Smooth muscle cell (in vitro differentiated cells): ENCODE data around the gene ATP5F1A. TPM values are rescaled to one million over a fixed set of nuclear protein-coding genes. Genes with fewer than 3 reads are reported as not detected.

ENCODE experiments used
- DNase-seq: peaks from one replicate; lab custom pipeline; 2025; ENCODE audit not compliant: unreplicated experiment; lab: John Stamatoyannopoulos, UW
- H2AFZ ChIP-seq: fragments of 200-600 bp; sonication (generic); 2 replicates; pipeline ENCODE4 v1.6.0; 2016; ENCODE audit warnings: antibody characterized with exemption, low read depth, mild to moderate bottlenecking
- H3F3A ChIP-seq: fragments of 200-600 bp; sonication (generic); 2 replicates; pipeline ENCODE4 v1.6.0; 2017; ENCODE audit warnings: antibody characterized with exemption, low read depth
- H3K27ac ChIP-seq: fragments of 200-600 bp; sonication (generic); 2 replicates; pipeline ENCODE4 v1.5.1; 2016; ENCODE audit warnings: low read depth, mild to moderate bottlenecking
- H3K27me3 ChIP-seq: fragments of 200-600 bp; sonication (generic); 2 replicates; pipeline ENCODE4 v1.6.1; 2016; ENCODE audit warnings: low read depth, mild to moderate bottlenecking
- H3K36me3 ChIP-seq: fragments of 200-600 bp; sonication (generic); 2 replicates; pipeline ENCODE4 v1.5.1; 2016; ENCODE audit warnings: low read depth
- H3K4me1 ChIP-seq: fragments of 200-600 bp; sonication (generic); 2 replicates; pipeline ENCODE4 v1.5.1; 2016; ENCODE audit warnings: low read depth
- H3K4me2 ChIP-seq: fragments of 200-600 bp; sonication (generic); 2 replicates; pipeline ENCODE4 v1.6.0; 2016; ENCODE audit warnings: mild to moderate bottlenecking
- H3K4me3 ChIP-seq: fragments of 200-600 bp; sonication (generic); 2 replicates; pipeline ENCODE4 v1.5.1; 2016; ENCODE audit warnings: mild to moderate bottlenecking
- H3K79me2 ChIP-seq: fragments of 200-600 bp; sonication (generic); 2 replicates; pipeline ENCODE4 v1.6.0; 2016; ENCODE audit warnings: low read depth, mild to moderate bottlenecking
- H3K9ac ChIP-seq: fragments of 200-600 bp; sonication (generic); 2 replicates; pipeline ENCODE4 v1.6.0; 2016; ENCODE audit warnings: low read depth
- H3K9me3 ChIP-seq: fragments of 200-600 bp; sonication (generic); replicated peaks from 2 replicates; pipeline ENCODE4 v1.5.1; 2016; ENCODE audit warnings: low read depth
- H4K20me1 ChIP-seq: fragments of 200-600 bp; sonication (generic); 2 replicates; pipeline ENCODE4 v1.6.0; 2016; ENCODE audit warnings: low read depth
- WGBS: methylation state at CpG from one replicate; pipeline ENCODE4 v1.1.7; 2016; ENCODE audit warnings: low lambda C conversion rate; 5-methylcytosine and 5-hydroxymethylcytosine counted together
- polyA plus RNA-seq: library from polyadenylated mRNA; unstranded; fragments of >200 nt; fragmentation: Nextera tagmentation; extraction: Ambion mirVana; gene quantifications from 2 replicates; pipeline ENCODE4 v1.2.1, GENCODE V29; 2016
- total RNA-seq: library from RNA; depleted of rRNA; stranded (reverse); fragments of >200 nt; gene quantifications from 2 replicates; pipeline ENCODE4 v1.2.3, GENCODE V29; 2014
- TF ChIP-seq, protein P1 (sequence below): fragments of 200-600 bp; sonication (generic); IDR thresholded peaks from 2 replicates; pipeline ENCODE4 v1.5.1; 2017; ENCODE audit warnings: borderline replicate concordance, mild to moderate bottlenecking, antibody characterized with exemption; ENCODE audit not compliant: insufficient read depth, poor library complexity, severe bottlenecking

ATP5F1A gene
- total and polyA plus RNA-seq, 2 experiments from 2014 or later = 406 to 432 TPM

DNA sequence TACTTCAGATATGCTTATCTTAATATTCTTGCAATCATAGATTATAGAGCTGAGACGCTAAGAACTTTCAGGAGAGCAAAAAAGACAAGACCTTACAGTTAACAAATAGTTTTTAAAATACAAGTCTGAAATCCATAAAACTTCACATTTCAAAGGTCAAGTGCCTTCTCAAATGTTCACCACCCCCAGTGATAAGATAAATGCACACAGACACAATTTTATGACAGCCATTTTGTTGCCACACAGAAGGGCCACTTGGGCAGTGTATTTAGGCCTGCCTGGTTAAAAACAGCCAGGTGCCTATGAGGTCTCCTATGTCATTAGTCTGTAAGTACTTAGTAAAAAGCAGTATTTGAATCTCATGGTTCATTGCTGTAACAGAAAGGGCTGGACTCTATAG, 17.9 kb downstream of the ATP5F1A start:
- no peaks in the 10 kb centered on the region for H3K27me3 ChIP-seq
- TF ChIP-seq, protein P1, sequence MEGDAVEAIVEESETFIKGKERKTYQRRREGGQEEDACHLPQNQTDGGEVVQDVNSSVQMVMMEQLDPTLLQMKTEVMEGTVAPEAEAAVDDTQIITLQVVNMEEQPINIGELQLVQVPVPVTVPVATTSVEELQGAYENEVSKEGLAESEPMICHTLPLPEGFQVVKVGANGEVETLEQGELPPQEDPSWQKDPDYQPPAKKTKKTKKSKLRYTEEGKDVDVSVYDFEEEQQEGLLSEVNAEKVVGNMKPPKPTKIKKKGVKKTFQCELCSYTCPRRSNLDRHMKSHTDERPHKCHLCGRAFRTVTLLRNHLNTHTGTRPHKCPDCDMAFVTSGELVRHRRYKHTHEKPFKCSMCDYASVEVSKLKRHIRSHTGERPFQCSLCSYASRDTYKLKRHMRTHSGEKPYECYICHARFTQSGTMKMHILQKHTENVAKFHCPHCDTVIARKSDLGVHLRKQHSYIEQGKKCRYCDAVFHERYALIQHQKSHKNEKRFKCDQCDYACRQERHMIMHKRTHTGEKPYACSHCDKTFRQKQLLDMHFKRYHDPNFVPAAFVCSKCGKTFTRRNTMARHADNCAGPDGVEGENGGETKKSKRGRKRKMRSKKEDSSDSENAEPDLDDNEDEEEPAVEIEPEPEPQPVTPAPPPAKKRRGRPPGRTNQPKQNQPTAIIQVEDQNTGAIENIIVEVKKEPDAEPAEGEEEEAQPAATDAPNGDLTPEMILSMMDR = no peak
- WGBS = 80% methylated on average over 1 of the region's 1 CpG
- H2AFZ ChIP-seq = no peak overlapping the region
- no peak overlapping the region for H3K9ac ChIP-seq
- DNase-seq = no peak
- peak overlapping the region; percentile 11 for H3K27ac ChIP-seq
- peaks cover 39% of the 10 kb centered on the region for H3K36me3 ChIP-seq
- no peak overlapping the region for H3K4me2 ChIP-seq
- peaks cover 26% of the 10 kb centered on the region for H3F3A ChIP-seq
- H3K4me1 ChIP-seq = no peaks in the 10 kb centered on the region
- peaks cover 24% of the 10 kb centered on the region for H4K20me1 ChIP-seq
- H3K4me3 ChIP-seq = no peak overlapping the region
- peaks cover 3% of the 10 kb centered on the region for H3K79me2 ChIP-seq
- no peaks in the 10 kb centered on the region for H3K9me3 ChIP-seq

DNA sequence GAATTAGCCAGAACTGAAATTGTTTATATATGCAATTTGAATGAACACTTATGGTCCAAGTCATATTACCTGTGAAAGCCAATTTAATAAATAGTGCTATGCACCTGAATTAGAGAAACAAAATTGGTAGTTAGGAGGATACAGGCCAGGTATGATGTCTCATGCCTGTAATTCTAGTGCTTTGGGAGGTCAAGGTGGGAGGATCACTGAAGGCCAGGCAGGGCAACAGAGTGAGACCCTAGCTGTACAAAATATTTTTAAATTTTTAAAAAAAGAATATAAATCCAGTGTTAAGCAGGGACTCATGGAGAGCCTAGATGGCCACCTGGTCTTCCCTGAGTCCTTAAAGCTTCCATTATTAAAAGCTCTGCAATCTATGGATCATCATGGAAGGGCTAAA, 18.8 kb downstream of the ATP5F1A start:
- Histone ChIP-seq H4K20me1 (peaks cover 20% of the 10 kb centered on the region), H3K9ac (no peak overlapping the region), H3K36me3 (peaks cover 30% of the 10 kb centered on the region), H3K79me2 (peaks cover 3% of the 10 kb centered on the region), H2AFZ (no peak overlapping the region), H3K4me1 (no peaks in the 10 kb centered on the region), H3K4me2 (no peak overlapping the region), H3K9me3 (no peaks in the 10 kb centered on the region), H3K27ac (no peak overlapping the region), H3F3A (peaks cover 33% of the 10 kb centered on the region), H3K4me3 (no peak overlapping the region), H3K27me3 (no peaks in the 10 kb centered on the region)
- no peak for DNase-seq
- TF ChIP-seq, protein P1 = no peak

DNA sequence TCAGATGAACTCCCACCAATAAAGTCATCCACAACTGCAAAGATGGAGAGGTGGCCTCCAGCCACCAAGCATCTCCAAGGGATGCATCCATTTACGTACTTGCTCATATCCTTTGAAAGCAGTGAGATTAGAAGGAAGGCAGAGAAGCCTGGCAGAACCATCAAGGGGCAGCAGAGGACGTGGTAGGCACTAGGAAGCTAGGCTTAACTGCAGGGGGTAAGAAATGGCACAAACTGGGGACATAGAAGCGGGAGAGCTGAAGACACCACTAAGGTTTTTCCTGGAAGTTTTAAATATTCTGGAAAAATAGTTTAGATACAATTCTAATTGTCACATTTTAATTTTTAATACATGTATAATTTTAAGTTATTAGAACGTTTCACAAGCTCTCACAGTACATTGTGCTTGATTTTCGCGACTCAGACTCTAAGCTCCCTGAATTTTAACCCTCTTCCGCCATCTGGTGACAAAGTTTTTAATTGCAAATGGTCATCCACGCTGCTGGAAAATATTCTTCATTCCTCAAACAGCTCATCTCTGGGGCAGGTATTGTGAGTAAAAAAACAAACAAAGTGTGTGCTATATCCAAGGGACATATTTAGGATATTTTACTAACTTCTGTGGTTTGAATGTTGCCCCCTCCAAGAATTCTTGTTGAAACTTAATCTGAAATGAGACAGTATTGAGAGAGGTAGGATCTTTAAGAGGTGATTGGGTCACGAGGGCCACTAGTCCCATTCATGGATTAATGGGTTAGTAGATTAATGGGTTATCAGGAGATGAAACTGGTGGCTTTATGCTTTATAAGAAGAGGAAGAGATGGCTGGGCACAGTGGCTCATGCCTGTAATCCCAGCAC, 24.4 kb downstream of the ATP5F1A start:
- Histone ChIP-seq H3K27ac (no peak overlapping the region), H3K79me2 (no peaks in the 10 kb centered on the region)

More for the DNA sequence above, 24.4 kb downstream of the ATP5F1A start:
- H3K4me3 ChIP-seq = no peak overlapping the region
- H4K20me1 ChIP-seq = no peaks in the 10 kb centered on the region
- TF ChIP-seq, protein P1 = peak; percentile 64
- no peak overlapping the region for H3K4me2 ChIP-seq
- no peaks in the 10 kb centered on the region for H3K36me3 ChIP-seq
- peaks cover 23% of the 10 kb centered on the region for H3F3A ChIP-seq
- H2AFZ ChIP-seq = no peak overlapping the region
- H3K9me3 ChIP-seq = no peaks in the 10 kb centered on the region
- DNase-seq = no peak
- H3K27me3 ChIP-seq = no peaks in the 10 kb centered on the region
- peaks cover 4% of the 10 kb centered on the region for H3K4me1 ChIP-seq
- no peak overlapping the region for H3K9ac ChIP-seq
- 30% methylated on average over 9 of the region's 9 CpGs for WGBS
